Stimulated activated memory B cell treated with anti-CD40 and anti-IgM and Interleukin-4, amounts not matched to agents 10 μg/mL and 1 μg/mL and 100 μg/mL, for 72 hours (primary cell): Measurements from ENCODE around the gene CCDC124.
"Not testable (repeated sequence)": the region's sequence is repeated elsewhere in the genome, so short reads cannot be mapped to it uniquely, and the experiment has no call there.

Experiments
- ATAC-seq: fragments of 150-1000 bp; cut with Tn5 transposase; 2 replicates; pipeline ENCODE4 v1.10.0; 2021
- H3K27ac Mint-ChIP-seq: one replicate; pipeline ENCODE4 v1.8.0; 2022; ENCODE audit warnings: mild to moderate bottlenecking, mixed read lengths
- H3K27me3 Mint-ChIP-seq: one replicate; pipeline ENCODE4 v1.8.0; 2022; ENCODE audit warnings: mixed read lengths
- H3K36me3 Mint-ChIP-seq: one replicate; pipeline ENCODE4 v1.8.0; 2022; ENCODE audit warnings: mixed read lengths
- H3K4me1 Mint-ChIP-seq: one replicate; pipeline ENCODE4 v1.8.0; 2022; ENCODE audit warnings: mixed read lengths
- H3K4me3 Mint-ChIP-seq: one replicate; pipeline ENCODE4 v1.8.0; 2022; ENCODE audit warnings: mild to moderate bottlenecking, moderate library complexity, mixed read lengths
- H3K9me3 Mint-ChIP-seq: one replicate; pipeline ENCODE4 v1.8.0; 2022; ENCODE audit warnings: mixed read lengths

Gene CCDC124, protein sequence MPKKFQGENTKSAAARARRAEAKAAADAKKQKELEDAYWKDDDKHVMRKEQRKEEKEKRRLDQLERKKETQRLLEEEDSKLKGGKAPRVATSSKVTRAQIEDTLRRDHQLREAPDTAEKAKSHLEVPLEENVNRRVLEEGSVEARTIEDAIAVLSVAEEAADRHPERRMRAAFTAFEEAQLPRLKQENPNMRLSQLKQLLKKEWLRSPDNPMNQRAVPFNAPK

GRCh38 chr19:17932485-17933338, at the start of gene CCDC124:
Gene CCDC124 (plus strand): TSS chr19:17933015. CDS start chr19:17936421, 3,406 bp downstream.
- H3K4me3 Mint-ChIP-seq = peak within 1 kb of the TSS; percentile 76
- H3K27ac Mint-ChIP-seq = peak within 1 kb of the TSS; percentile 90
- H3K4me1 Mint-ChIP-seq = peaks cover 27% of the 10 kb centered on the region
- no peaks in the 10 kb centered on the region for H3K9me3 Mint-ChIP-seq
- H3K36me3 Mint-ChIP-seq = peaks cover 5% of the 10 kb centered on the region
- no peaks in the 10 kb centered on the region for H3K27me3 Mint-ChIP-seq
- peak; percentile 98 for ATAC-seq

DNA sequence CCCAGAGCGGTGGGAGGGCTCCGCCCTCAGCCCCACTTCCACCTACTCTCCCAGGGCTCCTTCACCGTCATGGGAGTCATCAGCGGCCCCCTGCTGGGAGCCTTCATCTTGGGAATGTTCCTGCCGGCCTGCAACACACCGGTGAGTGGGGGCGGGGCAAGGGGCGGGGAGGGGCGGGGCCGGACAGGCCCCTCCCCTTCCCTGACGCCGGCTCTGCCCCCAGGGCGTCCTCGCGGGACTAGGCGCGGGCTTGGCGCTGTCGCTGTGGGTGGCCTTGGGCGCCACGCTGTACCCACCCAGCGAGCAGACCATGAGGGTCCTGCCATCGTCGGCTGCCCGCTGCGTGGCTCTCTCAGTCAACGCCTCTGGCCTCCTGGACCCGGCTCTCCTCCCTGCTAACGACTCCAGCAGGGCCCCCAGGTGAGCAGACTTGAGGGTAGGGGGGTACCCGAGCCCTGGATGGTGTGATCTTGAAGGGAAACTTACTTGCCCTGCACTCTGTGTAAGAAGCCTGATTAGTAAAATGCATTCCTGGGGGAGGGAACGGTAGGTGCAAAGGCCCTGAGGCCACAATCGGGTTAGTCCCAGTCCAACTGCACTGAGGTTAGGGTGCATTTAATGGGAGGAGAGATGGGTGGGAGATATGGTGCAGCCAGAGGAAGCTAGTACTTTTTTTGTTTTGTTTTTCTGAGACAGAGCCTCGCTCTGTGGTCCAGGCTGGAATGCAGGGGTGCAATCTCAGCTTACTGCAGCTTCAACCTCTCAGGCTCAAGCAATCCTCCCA, 49.0 kb upstream of the CCDC124 start:
- H3K27me3 Mint-ChIP-seq = no peaks in the 10 kb centered on the region
- H3K4me3 Mint-ChIP-seq = no peak overlapping the region
- H3K4me1 Mint-ChIP-seq = peaks cover 27% of the 10 kb centered on the region
- no peak for ATAC-seq
- peak overlapping the region; percentile 32 for H3K27ac Mint-ChIP-seq
- H3K36me3 Mint-ChIP-seq = no peaks in the 10 kb centered on the region
- H3K9me3 Mint-ChIP-seq = no peaks in the 10 kb centered on the region

GRCh38 chr19:17886515-17886914, 46.3 kb upstream of the CCDC124 start:
- ATAC-seq = peak; percentile 70
- Mint-ChIP-seq H3K36me3 (no peaks in the 10 kb centered on the region), H3K4me3 (no peak overlapping the region), H3K27ac (peak overlapping the region; percentile 42), H3K4me1 (peaks cover 27% of the 10 kb centered on the region), H3K9me3 (no peaks in the 10 kb centered on the region), H3K27me3 (no peaks in the 10 kb centered on the region)

- H3K4me3 Mint-ChIP-seq, H3K27ac Mint-ChIP-seq, ATAC-seq, H3K9me3 Mint-ChIP-seq, H3K27me3 Mint-ChIP-seq, H3K36me3 Mint-ChIP-seq: not testable (repeated sequence)
- H3K4me1 Mint-ChIP-seq = peaks cover 27% of the 10 kb centered on the region
These were observed 45.6 kb upstream of the CCDC124 start for GRCh38 chr19:17887221-17887620.

DNA sequence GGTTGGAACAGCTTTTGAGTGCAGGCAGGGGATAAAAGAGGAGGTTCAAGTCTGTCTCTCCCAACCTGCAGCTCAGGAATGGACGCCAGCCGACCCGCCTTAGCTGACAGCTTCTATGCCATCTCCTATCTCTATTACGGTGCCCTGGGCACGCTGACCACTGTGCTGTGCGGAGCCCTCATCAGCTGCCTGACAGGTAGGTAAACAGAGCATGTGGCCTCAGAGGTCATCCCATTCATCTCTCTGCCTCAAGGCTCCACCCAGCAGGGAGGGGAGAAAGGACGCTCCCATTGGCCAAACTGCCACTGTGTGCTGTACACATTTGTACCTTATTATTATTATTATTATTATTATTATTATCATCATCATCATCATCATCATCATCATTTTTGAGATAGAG, 44.6 kb upstream of the CCDC124 start:
- Mint-ChIP-seq H3K27me3 (no peaks in the 10 kb centered on the region), H3K27ac (no peak overlapping the region), H3K36me3 (no peaks in the 10 kb centered on the region), H3K4me3 (no peak overlapping the region), H3K4me1 (peaks cover 37% of the 10 kb centered on the region), H3K9me3 (no peaks in the 10 kb centered on the region)
- no peak for ATAC-seq

DNA sequence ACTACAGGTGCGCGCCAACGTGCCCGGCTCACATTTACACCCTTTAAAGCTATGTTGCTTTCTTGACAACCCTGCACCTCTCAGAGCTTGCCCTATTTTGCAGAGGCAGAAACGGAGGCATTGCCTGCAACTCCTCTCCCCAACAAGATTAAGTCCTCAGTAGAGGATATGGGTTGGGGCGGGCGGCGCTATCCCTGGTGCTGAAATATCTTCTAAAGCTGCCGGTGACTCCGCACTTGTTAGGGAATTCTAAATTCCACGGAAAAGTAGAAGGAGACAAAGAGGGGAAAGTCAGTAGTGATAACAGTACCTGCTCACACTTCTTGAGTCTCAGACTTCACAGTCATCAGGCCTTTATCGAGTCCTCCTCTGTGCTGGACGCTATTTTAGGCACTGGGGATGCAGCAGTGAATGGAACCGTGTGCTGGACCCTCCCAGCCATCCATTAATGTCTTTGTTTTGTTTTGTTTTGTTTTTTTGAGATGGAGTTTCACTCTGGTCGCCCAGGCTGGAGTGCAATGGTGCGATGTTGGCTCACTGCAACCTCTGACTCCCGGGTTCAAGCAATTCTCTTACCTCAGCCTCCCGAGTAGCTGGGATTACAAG, 43.1 kb upstream of the CCDC124 start:
- H3K4me3 Mint-ChIP-seq = no peak overlapping the region
- H3K27me3 Mint-ChIP-seq = no peaks in the 10 kb centered on the region
- H3K27ac Mint-ChIP-seq = no peak overlapping the region
- no peaks in the 10 kb centered on the region for H3K9me3 Mint-ChIP-seq
- H3K4me1 Mint-ChIP-seq = peaks cover 29% of the 10 kb centered on the region
- ATAC-seq = no peak
- H3K36me3 Mint-ChIP-seq = no peaks in the 10 kb centered on the region

DNA sequence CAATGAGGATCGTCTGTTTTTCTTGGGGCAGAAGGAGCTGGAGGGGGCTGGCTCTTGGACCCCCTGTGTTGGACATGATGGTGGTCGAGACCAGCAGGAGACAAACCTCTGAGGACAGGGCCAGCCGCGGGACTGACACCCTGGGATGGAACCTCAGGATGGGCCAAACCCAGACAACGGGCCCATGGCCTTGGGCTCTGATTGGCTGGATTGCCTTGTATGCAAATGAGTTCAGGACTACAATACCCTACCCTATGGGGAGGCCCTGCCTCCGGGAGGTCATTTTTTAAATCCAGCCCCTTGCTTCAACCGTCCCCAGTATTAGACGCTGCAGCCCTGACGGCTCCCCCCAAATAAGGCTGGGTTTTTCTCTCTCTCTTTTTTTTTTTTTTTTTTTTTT, 39.0 kb upstream of the CCDC124 start:
- H3K4me1 Mint-ChIP-seq = peaks cover 13% of the 10 kb centered on the region
- H3K9me3 Mint-ChIP-seq = no peaks in the 10 kb centered on the region
- H3K4me3 Mint-ChIP-seq = no peak overlapping the region
- H3K27ac Mint-ChIP-seq = no peak overlapping the region
- peaks cover 16% of the 10 kb centered on the region for H3K27me3 Mint-ChIP-seq
- H3K36me3 Mint-ChIP-seq = no peaks in the 10 kb centered on the region
- ATAC-seq = no peak

- Mint-ChIP-seq H3K4me3 (no peak overlapping the region), H3K27ac (no peak overlapping the region), H3K4me1 (no peaks in the 10 kb centered on the region), H3K9me3 (no peaks in the 10 kb centered on the region), H3K36me3 (no peaks in the 10 kb centered on the region), H3K27me3 (peaks cover 35% of the 10 kb centered on the region)
- ATAC-seq = no peak
These were observed 30.1 kb upstream of the CCDC124 start for GRCh38 chr19:17902701-17903100.

GRCh38 chr19:17908244-17908643, 24.6 kb upstream of the CCDC124 start:
- H3K27ac Mint-ChIP-seq = no peak overlapping the region

DNA sequence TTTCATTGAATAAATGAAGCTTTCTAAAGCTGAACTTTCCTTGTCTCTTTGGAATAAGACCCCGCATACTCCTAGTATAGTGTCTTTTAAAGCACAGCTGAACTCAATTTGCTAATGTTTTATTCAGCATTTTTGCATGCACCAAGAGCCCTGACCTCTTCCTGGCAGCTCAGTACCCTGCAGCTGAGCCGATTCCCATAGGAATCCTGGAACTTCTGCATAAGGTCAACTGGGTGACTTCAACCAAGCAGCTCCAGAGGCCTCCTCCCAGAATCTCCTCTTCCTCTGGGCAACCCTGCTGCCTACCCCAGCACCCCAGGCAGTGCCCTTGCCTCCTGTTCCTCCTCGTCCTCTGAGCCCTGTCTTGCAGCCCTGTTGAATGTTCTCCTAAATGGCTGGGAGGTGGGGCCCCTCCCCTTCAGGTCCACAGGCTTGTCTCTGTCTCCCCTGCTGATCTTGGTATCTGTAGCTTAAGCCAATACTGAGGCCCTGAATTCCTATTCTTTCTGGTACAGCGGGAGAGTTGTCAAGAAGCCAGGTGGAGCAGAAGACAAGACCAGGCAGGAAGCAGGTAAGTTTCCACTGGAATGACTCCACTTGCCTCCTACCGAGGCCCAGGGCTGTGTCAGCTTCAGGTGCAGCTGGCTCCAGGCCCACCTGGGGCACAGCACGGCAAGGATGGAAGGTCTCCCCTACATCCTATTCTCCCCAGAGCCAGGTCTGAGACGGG, 23.6 kb upstream of the CCDC124 start:
- Mint-ChIP-seq H3K27ac (no peak overlapping the region), H3K36me3 (no peaks in the 10 kb centered on the region), H3K9me3 (peaks cover 8% of the 10 kb centered on the region), H3K27me3 (no peaks in the 10 kb centered on the region), H3K4me3 (no peak overlapping the region), H3K4me1 (no peaks in the 10 kb centered on the region)
- no peak for ATAC-seq

More at GRCh38 chr19:17908244-17908643, 24.6 kb upstream of the CCDC124 start:
- no peak for ATAC-seq
- Mint-ChIP-seq H3K27me3 (peaks cover 1% of the 10 kb centered on the region), H3K4me3 (no peak overlapping the region), H3K9me3 (peaks cover 4% of the 10 kb centered on the region), H3K36me3 (no peaks in the 10 kb centered on the region), H3K4me1 (no peaks in the 10 kb centered on the region)

DNA sequence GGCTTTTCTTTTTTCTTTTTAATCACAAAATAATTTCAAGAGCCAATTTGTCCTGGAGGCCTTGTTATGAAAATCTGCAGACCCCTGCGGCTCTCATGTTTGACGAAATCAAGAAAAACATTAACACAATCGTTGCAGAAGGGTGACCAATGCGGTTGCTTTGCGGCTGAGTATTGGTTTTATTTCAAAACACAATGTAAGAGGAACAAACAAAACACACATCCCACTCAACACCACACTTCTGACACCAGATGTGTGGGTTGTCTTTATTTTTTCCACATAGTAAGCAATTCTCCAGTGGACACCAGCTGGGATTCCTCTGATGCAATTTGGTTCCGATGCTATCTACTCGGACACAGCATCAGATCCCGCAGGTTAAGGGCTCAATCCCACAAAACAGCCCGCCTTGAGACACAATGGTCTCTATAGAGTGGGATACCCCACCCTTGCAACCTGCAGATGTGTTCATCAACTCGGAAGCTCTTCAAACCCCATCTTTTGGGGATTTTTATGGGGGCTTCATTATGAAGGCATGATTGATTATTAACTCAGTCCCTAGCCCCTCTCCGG, 21.9 kb upstream of the CCDC124 start:
- Mint-ChIP-seq H3K4me3 (no peak overlapping the region), H3K9me3 (peaks cover 8% of the 10 kb centered on the region), H3K27ac (no peak overlapping the region), H3K4me1 (no peaks in the 10 kb centered on the region), H3K36me3 (no peaks in the 10 kb centered on the region), H3K27me3 (no peaks in the 10 kb centered on the region)
- no peak for ATAC-seq

DNA sequence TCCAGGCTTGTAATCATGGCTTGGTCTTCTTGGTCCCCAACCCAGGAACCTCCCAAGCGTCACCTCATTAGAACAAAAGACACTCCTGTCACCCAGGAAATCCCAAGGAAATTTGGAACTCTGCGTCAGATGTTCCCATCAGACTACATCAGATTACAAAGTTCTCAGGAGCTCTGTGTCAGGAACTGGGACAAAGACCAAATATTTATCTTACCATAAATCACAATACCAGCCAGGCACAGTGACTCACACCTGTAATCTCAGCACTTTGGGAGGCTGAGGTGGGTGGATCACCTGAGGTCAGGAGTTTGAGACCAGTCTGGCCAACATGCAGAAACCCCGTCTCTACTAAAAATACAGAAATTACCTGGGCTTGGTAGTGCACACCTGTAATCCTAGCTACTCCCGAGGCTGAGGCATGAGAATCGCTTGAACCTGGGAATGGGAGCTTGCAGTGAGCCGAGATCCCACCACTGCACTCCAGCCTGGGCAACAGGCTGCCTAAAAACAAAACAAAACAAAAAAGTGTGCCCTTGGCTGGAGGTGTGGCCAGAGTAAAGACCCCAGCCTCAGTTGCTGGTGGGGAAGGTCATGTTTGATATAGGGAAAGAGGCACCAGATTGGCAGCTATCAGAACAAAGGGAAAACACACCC, 16.7 kb upstream of the CCDC124 start:
- ATAC-seq = no peak

DNA sequence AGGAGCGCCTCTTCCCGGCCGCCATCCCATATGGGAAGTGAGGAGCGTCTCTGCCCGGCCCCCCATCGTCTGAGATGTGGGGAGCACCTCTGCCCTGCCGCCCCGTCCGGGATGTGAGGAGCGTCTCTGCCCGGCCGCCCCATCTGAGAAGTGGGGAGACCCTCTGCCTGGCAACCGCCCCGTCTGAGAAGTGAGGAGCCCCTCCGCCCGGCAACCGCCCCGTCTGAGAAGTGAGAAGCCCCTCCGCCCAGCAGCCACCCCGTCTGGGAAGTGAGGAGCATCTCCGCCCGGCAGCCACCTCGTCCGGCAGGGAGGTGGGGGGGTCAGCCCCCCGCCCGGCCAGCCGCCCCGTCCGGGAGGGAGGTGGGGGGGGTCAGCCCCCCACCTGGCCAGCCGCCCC, 14.7 kb upstream of the CCDC124 start:
- not testable (repeated sequence) for H3K36me3 Mint-ChIP-seq, H3K4me1 Mint-ChIP-seq, H3K9me3 Mint-ChIP-seq, H3K4me3 Mint-ChIP-seq, ATAC-seq, H3K27me3 Mint-ChIP-seq, H3K27ac Mint-ChIP-seq

More for the DNA sequence above, 16.7 kb upstream of the CCDC124 start:
- H3K27ac Mint-ChIP-seq = no peak overlapping the region
- no peak overlapping the region for H3K4me3 Mint-ChIP-seq
- no peaks in the 10 kb centered on the region for H3K36me3 Mint-ChIP-seq
- no peaks in the 10 kb centered on the region for H3K27me3 Mint-ChIP-seq
- peaks cover 4% of the 10 kb centered on the region for H3K9me3 Mint-ChIP-seq
- no peaks in the 10 kb centered on the region for H3K4me1 Mint-ChIP-seq

GRCh38 chr19:17919122-17919521, 13.7 kb upstream of the CCDC124 start:
- not testable (repeated sequence) for H3K4me3 Mint-ChIP-seq, H3K27me3 Mint-ChIP-seq, ATAC-seq, H3K4me1 Mint-ChIP-seq, H3K27ac Mint-ChIP-seq, H3K36me3 Mint-ChIP-seq, H3K9me3 Mint-ChIP-seq
